Measurements from ENCODE around the gene GRAP2.

GRAP2 gene

DNA sequence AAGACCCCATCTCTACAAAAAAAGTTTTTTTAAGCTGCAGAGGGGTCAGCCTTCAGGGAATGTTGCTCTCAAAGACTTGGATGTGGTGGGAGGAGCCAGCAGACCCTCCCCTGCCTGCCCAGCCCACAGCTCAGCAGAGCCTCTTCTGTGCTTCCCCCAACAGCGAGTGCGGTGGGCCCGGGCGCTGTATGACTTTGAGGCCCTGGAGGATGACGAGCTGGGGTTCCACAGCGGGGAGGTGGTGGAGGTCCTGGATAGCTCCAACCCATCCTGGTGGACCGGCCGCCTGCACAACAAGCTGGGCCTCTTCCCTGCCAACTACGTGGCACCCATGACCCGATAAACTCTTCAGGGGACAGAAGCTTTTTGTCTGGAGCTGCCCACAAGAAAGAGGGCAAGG lies 69.9 kb downstream of the GRAP2 start:
- WGBS, 2 experiments (ENCODE audit: insufficient coverage in 2 of 2), result 90 to 98% methylated on average over 6 to 7 of the region's 10 CpGs
- no peak overlapping the region for H3K4me3 ChIP-seq (ENCODE audit: extremely low read depth, insufficient read depth, low read length, poor library complexity, severe bottlenecking)
- H3K9me3 ChIP-seq (ENCODE audit: control insufficient read depth, low read length), result no peaks in the 10 kb centered on the region
- peaks cover 9% of the 10 kb centered on the region for H3K36me3 ChIP-seq (ENCODE audit: control insufficient read depth, insufficient read depth, low read length)
- H3K4me1 ChIP-seq (ENCODE audit: control insufficient read depth, insufficient read depth, low read length, poor library complexity, severe bottlenecking), result peaks cover 29% of the 10 kb centered on the region
- H3K27ac ChIP-seq (ENCODE audit: low read depth, low read length, severe bottlenecking), result no peak overlapping the region

- 63 to 86% methylated on average over 2 to 5 of the region's 5 CpGs for WGBS, 2 experiments (ENCODE audit: insufficient coverage in 2 of 2)
- peaks cover 9% of the 10 kb centered on the region for H3K36me3 ChIP-seq (ENCODE audit: control insufficient read depth, insufficient read depth, low read length)
- H3K4me3 ChIP-seq (ENCODE audit: extremely low read depth, insufficient read depth, low read length, poor library complexity, severe bottlenecking), result no peak overlapping the region
- H3K27ac ChIP-seq (ENCODE audit: low read depth, low read length, severe bottlenecking), result no peak overlapping the region
- H3K4me1 ChIP-seq (ENCODE audit: control insufficient read depth, insufficient read depth, low read length, poor library complexity, severe bottlenecking), result peaks cover 19% of the 10 kb centered on the region
- H3K9me3 ChIP-seq (ENCODE audit: control insufficient read depth, low read length), result no peaks in the 10 kb centered on the region
Measured at GRCh38 chr22:39972641-39973040, 71.8 kb downstream of the GRAP2 start.

DNA sequence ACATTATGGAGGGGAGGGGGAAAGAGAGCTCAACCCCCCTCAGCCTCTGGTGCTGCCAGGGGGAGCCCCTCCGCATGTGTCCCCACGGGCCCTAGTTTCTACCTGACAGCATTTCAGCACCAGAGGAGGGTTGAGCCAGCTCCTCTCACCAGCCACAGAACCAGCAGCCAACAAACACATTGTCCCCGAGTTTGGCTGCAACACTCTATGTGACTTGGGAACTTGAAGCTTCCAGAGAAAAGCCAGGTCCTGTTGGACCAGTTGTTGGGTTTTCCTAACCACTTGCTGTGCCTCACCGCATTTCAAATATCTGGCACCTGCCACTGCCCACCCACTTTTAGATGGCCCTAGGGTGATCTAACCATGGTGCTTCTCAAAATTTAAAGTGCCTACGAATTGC lies 72.8 kb downstream of the GRAP2 start:
- H3K27ac ChIP-seq (ENCODE audit: low read depth, low read length, severe bottlenecking), result no peak overlapping the region
- WGBS, 2 experiments (ENCODE audit: insufficient coverage in 2 of 2), result 87 to 92% methylated on average over 4 to 5 of the region's 5 CpGs
- peaks cover 9% of the 10 kb centered on the region for H3K4me1 ChIP-seq (ENCODE audit: control insufficient read depth, insufficient read depth, low read length, poor library complexity, severe bottlenecking)

GRCh38 chr22:39974065-39974464 lies 73.2 kb downstream of the GRAP2 start:
- Histone ChIP-seq H3K4me1 (ENCODE audit: control insufficient read depth, insufficient read depth, low read length, poor library complexity, severe bottlenecking) (peaks cover 5% of the 10 kb centered on the region), H3K27ac (ENCODE audit: low read depth, low read length, severe bottlenecking) (no peak overlapping the region), H3K9me3 (ENCODE audit: control insufficient read depth, low read length) (no peaks in the 10 kb centered on the region), H3K4me3 (ENCODE audit: extremely low read depth, insufficient read depth, low read length, poor library complexity, severe bottlenecking) (no peak overlapping the region), H3K36me3 (ENCODE audit: control insufficient read depth, insufficient read depth, low read length) (peaks cover 9% of the 10 kb centered on the region)
- 94 to 100% methylated on average over 3 of the region's 5 CpGs for WGBS, 2 experiments (ENCODE audit: insufficient coverage in 2 of 2)

More for the DNA sequence above, 72.8 kb downstream of the GRAP2 start:
- Histone ChIP-seq H3K36me3 (ENCODE audit: control insufficient read depth, insufficient read depth, low read length) (peaks cover 9% of the 10 kb centered on the region), H3K9me3 (ENCODE audit: control insufficient read depth, low read length) (no peaks in the 10 kb centered on the region), H3K4me3 (ENCODE audit: extremely low read depth, insufficient read depth, low read length, poor library complexity, severe bottlenecking) (no peak overlapping the region)

- H3K36me3 ChIP-seq (ENCODE audit: control insufficient read depth, insufficient read depth, low read length), result no peaks in the 10 kb centered on the region
- H3K4me3 ChIP-seq (ENCODE audit: extremely low read depth, insufficient read depth, low read length, poor library complexity, severe bottlenecking), result no peak overlapping the region
- no peaks in the 10 kb centered on the region for H3K9me3 ChIP-seq (ENCODE audit: control insufficient read depth, low read length)
- no peaks in the 10 kb centered on the region for H3K4me1 ChIP-seq (ENCODE audit: control insufficient read depth, insufficient read depth, low read length, poor library complexity, severe bottlenecking)
- H3K27ac ChIP-seq (ENCODE audit: low read depth, low read length, severe bottlenecking), result no peak overlapping the region
- 80% methylated on average over 5 of the region's 6 CpGs; no CpG with 5 or more reads in 1 of the 2 experiments for WGBS, 2 experiments (ENCODE audit: insufficient coverage in 2 of 2)
Measured at GRCh38 chr22:39979048-39979447, 78.2 kb downstream of the GRAP2 start.

DNA sequence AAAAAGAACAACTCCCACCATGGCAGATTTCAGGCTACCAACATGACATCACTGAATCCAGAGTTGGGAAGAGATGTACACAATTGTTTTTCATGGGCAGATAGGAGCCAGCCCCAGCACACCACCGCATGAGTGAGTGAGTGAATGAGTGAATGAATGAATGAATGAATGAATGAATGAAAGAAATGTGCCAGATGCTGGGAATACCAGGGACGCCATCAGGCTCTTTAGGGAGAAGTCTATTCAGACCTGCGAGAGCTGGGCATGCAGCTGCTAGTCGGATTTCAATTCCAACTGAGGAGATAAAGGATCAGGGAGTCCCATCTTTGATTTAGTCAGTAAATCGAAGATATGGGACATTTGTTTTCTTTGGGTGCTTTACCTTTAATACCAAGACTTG lies 78.6 kb downstream of the GRAP2 start:
- no peaks in the 10 kb centered on the region for H3K9me3 ChIP-seq (ENCODE audit: control insufficient read depth, low read length)
- no peaks in the 10 kb centered on the region for H3K36me3 ChIP-seq (ENCODE audit: control insufficient read depth, insufficient read depth, low read length)
- H3K27ac ChIP-seq (ENCODE audit: low read depth, low read length, severe bottlenecking), result no peak overlapping the region
- H3K4me3 ChIP-seq (ENCODE audit: extremely low read depth, insufficient read depth, low read length, poor library complexity, severe bottlenecking), result no peak overlapping the region
- no peaks in the 10 kb centered on the region for H3K4me1 ChIP-seq (ENCODE audit: control insufficient read depth, insufficient read depth, low read length, poor library complexity, severe bottlenecking)
- WGBS, 2 experiments (ENCODE audit: insufficient coverage in 2 of 2), result 83 to 87% methylated on average over 4 of the region's 5 CpGs

DNA sequence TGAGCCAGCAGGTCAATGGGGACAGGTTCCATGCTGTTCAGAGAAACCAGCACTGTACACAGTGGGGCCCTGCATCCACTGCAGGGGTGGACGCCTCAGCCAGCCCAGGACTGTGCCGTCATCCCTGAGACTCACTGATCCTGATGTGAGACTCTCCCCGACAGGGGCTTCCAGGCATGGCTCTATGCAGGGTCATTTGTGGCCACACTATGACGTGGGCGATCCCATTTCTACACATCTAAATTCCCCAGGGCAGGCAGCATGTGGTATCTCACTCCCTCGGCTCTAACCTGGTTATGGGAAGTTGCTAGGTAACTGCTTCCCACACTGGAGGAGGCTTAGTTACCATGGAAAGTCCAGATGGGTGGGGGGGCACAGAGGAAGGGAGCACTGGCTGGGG lies 79.7 kb downstream of the GRAP2 start:
- no peaks in the 10 kb centered on the region for H3K4me1 ChIP-seq (ENCODE audit: control insufficient read depth, insufficient read depth, low read length, poor library complexity, severe bottlenecking)
- no peaks in the 10 kb centered on the region for H3K9me3 ChIP-seq (ENCODE audit: control insufficient read depth, low read length)
- no peak overlapping the region for H3K4me3 ChIP-seq (ENCODE audit: extremely low read depth, insufficient read depth, low read length, poor library complexity, severe bottlenecking)
- 79 to 82% methylated on average over 5 of the region's 6 CpGs for WGBS, 2 experiments (ENCODE audit: insufficient coverage in 2 of 2)
- no peak overlapping the region for H3K27ac ChIP-seq (ENCODE audit: low read depth, low read length, severe bottlenecking)
- H3K36me3 ChIP-seq (ENCODE audit: control insufficient read depth, insufficient read depth, low read length), result no peaks in the 10 kb centered on the region

- Histone ChIP-seq H3K4me1 (ENCODE audit: control insufficient read depth, insufficient read depth, low read length, poor library complexity, severe bottlenecking) (no peaks in the 10 kb centered on the region), H3K4me3 (ENCODE audit: extremely low read depth, insufficient read depth, low read length, poor library complexity, severe bottlenecking) (no peak overlapping the region), H3K36me3 (ENCODE audit: control insufficient read depth, insufficient read depth, low read length) (no peaks in the 10 kb centered on the region), H3K9me3 (ENCODE audit: control insufficient read depth, low read length) (no peaks in the 10 kb centered on the region), H3K27ac (ENCODE audit: low read depth, low read length, severe bottlenecking) (no peak overlapping the region)
- 97 to 100% methylated on average over 2 to 3 of the region's 4 CpGs for WGBS, 2 experiments (ENCODE audit: insufficient coverage in 2 of 2)
Measured at GRCh38 chr22:39983346-39983745, 82.5 kb downstream of the GRAP2 start.

DNA sequence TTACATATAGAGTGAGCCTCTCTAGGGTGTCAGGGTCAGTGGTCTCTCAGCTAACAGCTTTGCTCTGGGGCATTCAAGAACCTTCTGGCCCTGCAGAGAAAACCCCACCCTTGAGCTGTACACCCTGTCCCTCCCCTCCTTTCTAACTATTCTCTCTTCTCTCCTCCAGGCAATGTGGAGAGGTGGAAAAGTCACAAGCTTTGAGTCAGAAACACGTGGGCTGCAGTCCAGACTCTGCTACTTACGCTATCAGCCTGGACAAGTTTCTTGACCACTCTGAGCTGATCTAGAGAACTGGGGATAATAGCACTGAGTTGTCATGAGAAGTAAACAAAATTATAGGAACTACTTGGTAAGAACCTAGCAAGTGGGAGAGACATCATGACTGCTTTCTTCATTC lies 83.1 kb downstream of the GRAP2 start:
- Histone ChIP-seq H3K4me1 (ENCODE audit: control insufficient read depth, insufficient read depth, low read length, poor library complexity, severe bottlenecking) (no peaks in the 10 kb centered on the region), H3K36me3 (ENCODE audit: control insufficient read depth, insufficient read depth, low read length) (no peaks in the 10 kb centered on the region), H3K27ac (ENCODE audit: low read depth, low read length, severe bottlenecking) (no peak overlapping the region), H3K9me3 (ENCODE audit: control insufficient read depth, low read length) (no peaks in the 10 kb centered on the region), H3K4me3 (ENCODE audit: extremely low read depth, insufficient read depth, low read length, poor library complexity, severe bottlenecking) (no peak overlapping the region)
- WGBS, 2 experiments (ENCODE audit: insufficient coverage in 2 of 2), result 100% methylated on average over 1 to 2 of the region's 2 CpGs

DNA sequence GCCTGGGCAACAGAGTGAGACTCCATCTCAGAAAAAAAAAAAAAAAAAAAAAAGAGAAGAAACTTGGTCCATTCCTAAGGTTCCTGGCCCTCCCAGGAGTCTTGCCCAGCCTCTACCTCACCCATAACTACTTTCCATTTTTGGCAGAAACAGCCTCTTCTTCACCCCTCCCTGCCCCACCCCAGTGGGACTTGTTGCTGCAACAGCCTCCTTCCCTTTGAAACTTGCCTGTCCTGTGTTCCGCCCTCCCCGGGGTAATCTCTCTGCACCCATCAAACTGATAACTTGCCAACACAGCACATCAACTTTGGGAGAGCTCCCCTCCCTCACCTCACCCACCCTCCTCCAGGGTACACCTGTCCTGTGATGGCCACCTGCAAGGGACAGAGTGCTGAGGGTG lies 83.9 kb downstream of the GRAP2 start:
- H3K4me1 ChIP-seq (ENCODE audit: control insufficient read depth, insufficient read depth, low read length, poor library complexity, severe bottlenecking), result no peaks in the 10 kb centered on the region
- no peaks in the 10 kb centered on the region for H3K36me3 ChIP-seq (ENCODE audit: control insufficient read depth, insufficient read depth, low read length)
- WGBS, 2 experiments (ENCODE audit: insufficient coverage in 2 of 2), result 94 to 100% methylated on average over 1 to 2 of the region's 2 CpGs
- H3K4me3 ChIP-seq (ENCODE audit: extremely low read depth, insufficient read depth, low read length, poor library complexity, severe bottlenecking), result no peak overlapping the region
- H3K9me3 ChIP-seq (ENCODE audit: control insufficient read depth, low read length), result no peaks in the 10 kb centered on the region
- H3K27ac ChIP-seq (ENCODE audit: low read depth, low read length, severe bottlenecking), result no peak overlapping the region

DNA sequence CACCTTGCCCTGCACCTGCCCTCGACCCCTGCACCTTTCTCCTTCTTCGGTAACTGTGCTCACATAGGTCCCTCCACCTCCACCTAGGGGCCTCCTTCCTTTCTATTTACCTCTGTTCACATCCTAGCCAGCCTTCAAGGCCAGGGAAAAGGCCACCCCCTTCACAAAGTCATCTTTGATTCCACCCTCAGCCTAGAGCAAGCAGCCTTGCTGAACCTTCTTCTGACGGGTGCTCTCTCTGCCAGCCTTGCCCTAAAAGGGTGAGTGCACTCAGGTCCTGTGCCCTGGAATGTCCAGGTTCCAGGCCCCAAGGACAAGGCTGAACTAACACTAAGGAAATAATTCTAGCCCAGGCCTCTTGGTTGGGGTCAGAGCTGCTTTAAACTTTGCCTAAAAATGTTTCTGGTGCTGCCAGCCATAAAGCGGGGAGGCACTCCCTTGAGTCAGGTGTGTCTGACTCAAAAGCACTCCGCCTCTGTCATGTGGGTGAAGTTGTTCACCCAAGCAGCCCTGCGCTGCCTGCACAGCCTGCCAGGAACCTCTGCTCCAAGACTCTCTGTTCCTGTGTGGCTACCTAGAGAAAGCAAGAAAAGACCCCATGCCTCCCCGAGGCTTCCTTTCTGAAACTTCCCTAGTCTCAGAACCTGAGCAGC lies 84.6 kb downstream of the GRAP2 start:
- WGBS, 2 experiments (ENCODE audit: insufficient coverage in 2 of 2), result 84 to 93% methylated on average over 5 to 7 of the region's 7 CpGs
- Histone ChIP-seq H3K27ac (ENCODE audit: low read depth, low read length, severe bottlenecking) (no peak overlapping the region), H3K36me3 (ENCODE audit: control insufficient read depth, insufficient read depth, low read length) (no peaks in the 10 kb centered on the region)

More for the DNA sequence above, 84.6 kb downstream of the GRAP2 start:
- no peak overlapping the region for H3K4me3 ChIP-seq (ENCODE audit: extremely low read depth, insufficient read depth, low read length, poor library complexity, severe bottlenecking)
- H3K4me1 ChIP-seq (ENCODE audit: control insufficient read depth, insufficient read depth, low read length, poor library complexity, severe bottlenecking), result no peaks in the 10 kb centered on the region
- H3K9me3 ChIP-seq (ENCODE audit: control insufficient read depth, low read length), result no peaks in the 10 kb centered on the region

Measured in mesodermal cell (in vitro differentiated cells).